ENCODE data around the gene RNF25. TPM values are rescaled to one million over a fixed set of nuclear protein-coding genes. Genes with fewer than 3 reads are reported as not detected.

The RNF25 gene
- total and polyA plus RNA-seq, 7 experiments from 2014 or later, result 12.6 to 33.4 (median 28.3) TPM

DNA sequence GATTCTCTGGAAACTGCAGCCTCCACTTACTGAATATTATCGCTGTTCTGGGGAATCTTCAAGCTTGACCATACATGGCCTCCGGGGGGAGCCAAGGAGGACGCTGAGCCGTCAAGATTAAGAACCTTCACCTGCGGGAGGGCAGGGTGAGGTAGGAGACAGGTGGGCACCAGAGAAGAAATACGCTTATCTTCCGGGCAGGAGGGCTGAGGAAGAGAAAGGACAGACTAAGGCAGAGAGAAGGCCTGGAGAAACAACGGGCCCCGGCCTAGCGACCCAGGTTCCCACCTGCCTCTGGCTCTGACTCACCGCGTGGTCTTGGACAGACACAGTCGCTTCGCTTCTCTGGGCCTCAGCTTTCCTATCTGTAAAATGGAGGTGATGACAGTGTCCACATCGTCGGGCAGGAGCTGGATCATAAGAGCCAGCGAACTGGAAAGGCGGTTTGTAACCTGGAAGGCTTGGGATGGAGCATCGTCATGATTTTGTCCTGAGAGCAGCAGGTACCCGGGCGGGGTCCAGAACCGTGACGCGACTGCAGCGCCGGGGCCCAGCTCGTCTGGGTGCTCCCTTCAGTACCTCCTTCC, 13.0 kb downstream of the RNF25 start:
- no peaks in the 10 kb centered on the region for H3K27me3 Mint-ChIP-seq
- H3K4me1 Mint-ChIP-seq, result peaks cover 25 to 45% (median 38%) of the 10 kb centered on the region in 7 donors
- Histone ChIP-seq H3K36me3 (ENCODE audit: control insufficient read depth in 2 of 3, insufficient read depth in 3 of 3, low read length in 3 of 3) (peaks cover 9 to 55% (median 21%) of the 10 kb centered on the region in 3 experiments), H3K27me3 (ENCODE audit: control insufficient read depth in 2 of 2, insufficient read depth in 2 of 2, low read length in 2 of 2) (no peaks in the 10 kb centered on the region), H3K4me1 (ENCODE audit: control insufficient read depth in 2 of 2, insufficient read depth in 2 of 2, low read length in 2 of 2) (peaks cover 7 to 15% of the 10 kb centered on the region in 2 donors), H3K9me3 (ENCODE audit: control insufficient read depth in 2 of 3, low read length in 3 of 3) (no peaks in the 10 kb centered on the region), H3K4me3 (ENCODE audit: low read length) (peak overlapping the region; percentile 83), H3K27ac (ENCODE audit: low read depth, low read length) (peak overlapping the region; percentile 80)
- ChIA-PET CTCF (interaction anchor here (0.6 to 3.4 kb wide), 8 partner anchors 10 to 235 kb away, joined by 3 to 11 read pairs (median 6); partner anchors contain the start of genes RNF25 and STK36), POLR2A (interaction anchor here (1.0 to 4.2 kb wide), 9 partner anchors 8 to 341 kb away, joined by 3 to 69 read pairs (median 4); partner anchors contain the start of genes CTDSP1, RNF25 and STK36)
- ATAC-seq, result peak; percentile 26
- intact Hi-C loops (cut with micrococcal nuclease), result loop anchor here (1.0 to 5.0 kb wide), 16 partner anchors 14 to 730 kb away; partner anchors contain the start of genes AAMP (in 2 of the 2), CNOT9 (in 2 of the 2), PNKD (in 2 of the 2) and RNF25 (in 2 of the 2)
- H3K36me3 Mint-ChIP-seq, result peaks cover 0 to 22% (median 4%) of the 10 kb centered on the region in 5 donors
- peak overlapping the region; percentile 90 to 99 (median 98) for H3K4me3 Mint-ChIP-seq
- DNase-seq, result peak in 6 of 9 donors; percentile 3 to 41 (median 12)
- H3K27ac Mint-ChIP-seq, result peak overlapping the region; percentile 74 to 96 (median 93)
- H3K9me3 Mint-ChIP-seq, result no peaks in the 10 kb centered on the region

GRCh38 chr2:218655751-218656150, 16.1 kb downstream of the RNF25 start:
- Histone ChIP-seq H3K27ac (ENCODE audit: low read depth, low read length) (no peak overlapping the region), H3K4me3 (ENCODE audit: low read length) (no peak overlapping the region), H3K27me3 (ENCODE audit: control insufficient read depth in 2 of 2, insufficient read depth in 2 of 2, low read length in 2 of 2) (no peaks in the 10 kb centered on the region), H3K4me1 (ENCODE audit: control insufficient read depth in 2 of 2, insufficient read depth in 2 of 2, low read length in 2 of 2) (peaks cover 7 to 15% of the 10 kb centered on the region in 2 donors), H3K9me3 (ENCODE audit: control insufficient read depth in 2 of 3, low read length in 3 of 3) (no peaks in the 10 kb centered on the region), H3K36me3 (ENCODE audit: control insufficient read depth in 2 of 3, insufficient read depth in 3 of 3, low read length in 3 of 3) (peaks cover 6 to 58% (median 33%) of the 10 kb centered on the region in 3 experiments)
- intact Hi-C loops (cut with micrococcal nuclease), result loop anchor here in 1 of 2 donors (5.0 kb wide), 2 partner anchors 237 to 438 kb away; partner anchors contain the start of gene ARPC2
- peaks cover 4 to 19% (median 9%) of the 10 kb centered on the region in 5 donors for H3K36me3 Mint-ChIP-seq
- POLR2A ChIA-PET, result no interaction called here
- no peak for DNase-seq
- H3K27ac Mint-ChIP-seq, result peak overlapping the region in 1 of 9 donors; percentile 62
- H3K4me3 Mint-ChIP-seq, result no peak overlapping the region
- CTCF ChIA-PET, result no interaction called here
- no peak for ATAC-seq
- no peaks in the 10 kb centered on the region for H3K9me3 Mint-ChIP-seq
- H3K27me3 Mint-ChIP-seq, result no peaks in the 10 kb centered on the region
- peaks cover 25 to 40% (median 38%) of the 10 kb centered on the region in 7 donors for H3K4me1 Mint-ChIP-seq

GRCh38 chr2:218648787-218649100, 23.1 kb downstream of the RNF25 start:
- Histone ChIP-seq H3K4me1 (ENCODE audit: control insufficient read depth in 2 of 2, insufficient read depth in 2 of 2, low read length in 2 of 2) (peaks cover 0 to 7% of the 10 kb centered on the region in 2 donors), H3K27me3 (ENCODE audit: control insufficient read depth in 2 of 2, insufficient read depth in 2 of 2, low read length in 2 of 2) (no peaks in the 10 kb centered on the region), H3K9me3 (ENCODE audit: control insufficient read depth in 2 of 3, low read length in 3 of 3) (no peaks in the 10 kb centered on the region), H3K4me3 (ENCODE audit: low read length) (no peak overlapping the region), H3K27ac (ENCODE audit: low read depth, low read length) (no peak overlapping the region), H3K36me3 (ENCODE audit: control insufficient read depth in 2 of 3, insufficient read depth in 3 of 3, low read length in 3 of 3) (peaks cover 29 to 80% (median 31%) of the 10 kb centered on the region in 3 experiments)
- CTCF ChIA-PET, result interaction anchor here (0.8 to 1.8 kb wide), 3 partner anchors 10 to 23 kb away, joined by 3 to 5 read pairs (median 5); partner anchors contain the start of genes BCS1L, RNF25, STK36 and ZNF142
- ATAC-seq (no peak), DNase-seq (no peak)
- no peaks in the 10 kb centered on the region for H3K27me3 Mint-ChIP-seq
- intact Hi-C loops (cut with micrococcal nuclease), result loop anchor here (1.0 to 2.0 kb wide), 10 partner anchors 80 to 356 kb away; partner anchors contain the start of genes CNOT9 (in 1 of the 2), CTDSP1 (in 1 of the 2), TMBIM1 (in 1 of the 2) and USP37 (in 1 of the 2)
- no peak overlapping the region for H3K4me3 Mint-ChIP-seq
- POLR2A ChIA-PET, result interaction anchor here (0.6 to 0.7 kb wide), 2 partner anchors 63 to 329 kb away, joined by 3 read pairs; no protein-coding TSS in a partner anchor
- H3K36me3 Mint-ChIP-seq, result peaks cover 11 to 31% (median 20%) of the 10 kb centered on the region in 5 donors
- peaks cover 0 to 14% (median 12%) of the 10 kb centered on the region in 7 donors for H3K4me1 Mint-ChIP-seq
- peak overlapping the region in 1 of 9 donors; percentile 35 for H3K27ac Mint-ChIP-seq
- H3K9me3 Mint-ChIP-seq, result no peaks in the 10 kb centered on the region

GRCh38 chr2:218648088-218648786, 23.6 kb downstream of the RNF25 start:
- DNase-seq, result peak; percentile 15 to 55 (median 46)
- Mint-ChIP-seq H3K4me3 (peak overlapping the region in 1 of 10 donors; percentile 7), H3K4me1 (peaks cover 0 to 14% (median 12%) of the 10 kb centered on the region in 7 donors), H3K27ac (peak overlapping the region in 1 of 9 donors; percentile 35), H3K9me3 (no peaks in the 10 kb centered on the region), H3K27me3 (no peaks in the 10 kb centered on the region), H3K36me3 (peaks cover 11 to 31% (median 20%) of the 10 kb centered on the region in 5 donors)
- intact Hi-C loops (cut with micrococcal nuclease), result loop anchor here (1.0 to 2.0 kb wide), 10 partner anchors 79 to 356 kb away; partner anchors contain the start of genes CNOT9 (in 1 of the 2), CTDSP1 (in 1 of the 2), TMBIM1 (in 1 of the 2) and USP37 (in 1 of the 2)
- H3K36me3 ChIP-seq (ENCODE audit: control insufficient read depth in 2 of 3, insufficient read depth in 3 of 3, low read length in 3 of 3), result peaks cover 29 to 80% (median 31%) of the 10 kb centered on the region in 3 experiments
- CTCF ChIA-PET, result interaction anchor here (0.5 to 1.8 kb wide), 8 partner anchors 9 to 721 kb away, joined by 3 to 5 read pairs (median 4); partner anchors contain the start of genes BCS1L, RNF25, STK36 and ZNF142
- peak; percentile 91 for ATAC-seq
- H3K4me3 ChIP-seq (ENCODE audit: low read length), result no peak overlapping the region
- POLR2A ChIA-PET, result interaction anchor here (0.6 to 0.7 kb wide), 2 partner anchors 63 to 328 kb away, joined by 3 read pairs; no protein-coding TSS in a partner anchor
- H3K27ac ChIP-seq (ENCODE audit: low read depth, low read length), result no peak overlapping the region
- no peaks in the 10 kb centered on the region for H3K27me3 ChIP-seq (ENCODE audit: control insufficient read depth in 2 of 2, insufficient read depth in 2 of 2, low read length in 2 of 2)
- H3K4me1 ChIP-seq (ENCODE audit: control insufficient read depth in 2 of 2, insufficient read depth in 2 of 2, low read length in 2 of 2), result peaks cover 0 to 7% of the 10 kb centered on the region in 2 donors
- no peaks in the 10 kb centered on the region for H3K9me3 ChIP-seq (ENCODE audit: control insufficient read depth in 2 of 3, low read length in 3 of 3)

- ATAC-seq, result no peak
- intact Hi-C loops (cut with micrococcal nuclease), result no loop called here
- no peak overlapping the region for H3K4me3 ChIP-seq (ENCODE audit: low read length)
- POLR2A ChIA-PET, result interaction anchor here (0.5 to 1.6 kb wide), 2 partner anchors 14 to 83 kb away, joined by 3 to 5 read pairs; partner anchors contain the start of genes BCS1L and ZNF142
- H3K4me3 Mint-ChIP-seq, result no peak overlapping the region
- peaks cover 0 to 7% of the 10 kb centered on the region in 2 donors for H3K4me1 ChIP-seq (ENCODE audit: control insufficient read depth in 2 of 2, insufficient read depth in 2 of 2, low read length in 2 of 2)
- peaks cover 0 to 14% (median 12%) of the 10 kb centered on the region in 7 donors for H3K4me1 Mint-ChIP-seq
- H3K9me3 Mint-ChIP-seq, result no peaks in the 10 kb centered on the region
- H3K27me3 Mint-ChIP-seq, result no peaks in the 10 kb centered on the region
- H3K27ac Mint-ChIP-seq, result no peak overlapping the region
- H3K27ac ChIP-seq (ENCODE audit: low read depth, low read length), result no peak overlapping the region
- no peaks in the 10 kb centered on the region for H3K9me3 ChIP-seq (ENCODE audit: control insufficient read depth in 2 of 3, low read length in 3 of 3)
- H3K36me3 Mint-ChIP-seq, result peaks cover 6 to 31% (median 17%) of the 10 kb centered on the region in 5 donors
- no peaks in the 10 kb centered on the region for H3K27me3 ChIP-seq (ENCODE audit: control insufficient read depth in 2 of 2, insufficient read depth in 2 of 2, low read length in 2 of 2)
- H3K36me3 ChIP-seq (ENCODE audit: control insufficient read depth in 2 of 3, insufficient read depth in 3 of 3, low read length in 3 of 3), result peaks cover 22 to 80% (median 34%) of the 10 kb centered on the region in 3 experiments
- CTCF ChIA-PET, result no interaction called here
- DNase-seq, result no peak
These were observed 26.7 kb downstream of the RNF25 start for GRCh38 chr2:218645126-218645525.

GRCh38 chr2:218644721-218645120, 27.1 kb downstream of the RNF25 start:
- H3K27me3 Mint-ChIP-seq, result no peaks in the 10 kb centered on the region
- H3K27ac Mint-ChIP-seq, result peak overlapping the region in 1 of 9 donors; percentile 52
- Histone ChIP-seq H3K27me3 (ENCODE audit: control insufficient read depth in 2 of 2, insufficient read depth in 2 of 2, low read length in 2 of 2) (no peaks in the 10 kb centered on the region), H3K4me3 (ENCODE audit: low read length) (no peak overlapping the region), H3K27ac (ENCODE audit: low read depth, low read length) (no peak overlapping the region), H3K4me1 (ENCODE audit: control insufficient read depth in 2 of 2, insufficient read depth in 2 of 2, low read length in 2 of 2) (peaks cover 0 to 7% of the 10 kb centered on the region in 2 donors), H3K9me3 (ENCODE audit: control insufficient read depth in 2 of 3, low read length in 3 of 3) (no peaks in the 10 kb centered on the region), H3K36me3 (ENCODE audit: control insufficient read depth in 2 of 3, insufficient read depth in 3 of 3, low read length in 3 of 3) (peaks cover 24 to 80% (median 36%) of the 10 kb centered on the region in 3 experiments)
- peaks cover 6 to 31% (median 17%) of the 10 kb centered on the region in 5 donors for H3K36me3 Mint-ChIP-seq
- no peaks in the 10 kb centered on the region for H3K9me3 Mint-ChIP-seq
- no peak overlapping the region for H3K4me3 Mint-ChIP-seq
- DNase-seq (no peak), ATAC-seq (no peak)
- intact Hi-C loops (cut with micrococcal nuclease), result no loop called here
- CTCF ChIA-PET, result interaction anchor here (1.1 kb wide), 1 partner anchor 336 kb away, joined by 10 read pairs; no protein-coding TSS in a partner anchor
- POLR2A ChIA-PET, result interaction anchor here (0.5 to 1.6 kb wide), 2 partner anchors 15 to 84 kb away, joined by 3 to 5 read pairs; partner anchors contain the start of genes BCS1L and ZNF142
- H3K4me1 Mint-ChIP-seq, result peaks cover 0 to 14% (median 12%) of the 10 kb centered on the region in 7 donors

Data from naive thymus-derived CD4-positive, alpha-beta T cell (primary cell).